RKO (cell line): ENCODE data around the gene NAIF1.
"Not testable (repeated sequence)": the region's sequence is repeated elsewhere in the genome, so short reads cannot be mapped to it uniquely, and the experiment has no call there.

ENCODE experiments used
- DNase-seq: peaks from one replicate; pipeline ENCODE4 v3.0.0-alpha.2; 2016; ENCODE audit warnings: low spot score

NAIF1 gene

GRCh38 chr9:128026255-128026772 lies 40.8 kb downstream of the NAIF1 start:
- no peak for DNase-seq

DNA sequence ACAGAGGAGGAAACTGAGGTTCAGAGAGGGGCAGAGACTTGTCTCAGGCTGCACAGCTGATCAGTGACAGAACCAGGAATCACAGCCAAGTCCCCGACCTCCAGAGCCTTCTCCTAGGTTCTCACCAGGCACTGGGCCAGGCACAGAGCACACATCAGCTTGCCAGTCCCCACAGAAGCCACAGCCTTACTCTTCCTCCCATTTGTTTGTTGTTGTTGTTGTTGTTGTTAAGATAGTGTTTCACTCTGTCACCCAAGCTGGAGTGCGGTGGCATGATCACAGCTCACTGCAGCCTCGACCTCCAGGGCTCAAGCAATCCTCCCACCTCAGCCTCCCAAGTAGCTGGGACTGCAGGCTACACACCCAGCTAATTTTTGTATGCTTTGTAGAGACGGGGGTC lies 41.4 kb downstream of the NAIF1 start:
- DNase-seq = no peak

GRCh38 chr9:128024761-128025308 lies 42.3 kb downstream of the NAIF1 start:
- no peak for DNase-seq

GRCh38 chr9:128023671-128024070 lies 43.4 kb downstream of the NAIF1 start:
- not testable (repeated sequence) for DNase-seq

- no peak for DNase-seq
Observed at GRCh38 chr9:128022886-128023285, 44.2 kb downstream of the NAIF1 start.

DNA sequence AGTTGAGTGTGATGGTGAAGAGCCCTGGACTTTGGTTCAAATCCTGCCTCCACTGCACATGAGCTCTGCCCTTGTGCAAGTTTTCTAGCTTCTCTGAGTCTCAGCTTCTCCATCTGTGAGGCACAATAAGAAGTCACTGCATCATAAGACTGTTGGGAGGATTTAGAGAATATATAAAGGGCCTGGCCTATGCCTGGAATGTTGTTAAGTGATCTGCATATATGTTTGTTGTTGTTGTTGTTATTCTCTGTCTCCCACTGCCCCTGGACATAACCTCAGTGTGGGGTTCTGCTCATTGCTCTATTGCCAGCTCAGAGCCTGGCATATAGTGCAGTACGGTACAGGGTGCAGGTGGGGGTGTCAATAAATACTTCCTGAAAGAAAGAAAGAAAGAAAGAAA lies 46.0 kb downstream of the NAIF1 start:
- DNase-seq = no peak

- no peak for DNase-seq
Observed at GRCh38 chr9:128020692-128021091, 46.4 kb downstream of the NAIF1 start.

- no peak for DNase-seq
Observed at GRCh38 chr9:128015696-128016095, 51.4 kb downstream of the NAIF1 start.
